ENCODE results near the gene SMTN.

- TF ChIP-seq CTCF (IDR thresholded peaks at IDR 0.05): no peak
- no peak for TF ChIP-seq POLR2A (IDR thresholded peaks at IDR 0.05)
Measured at GRCh38 chr22:31087744-31088215, 6.7 kb downstream of the SMTN start.

All from suprapubic skin (tissue), 3 donors.